Measurements from ENCODE around the gene HPGD.

Gene HPGD

DNA sequence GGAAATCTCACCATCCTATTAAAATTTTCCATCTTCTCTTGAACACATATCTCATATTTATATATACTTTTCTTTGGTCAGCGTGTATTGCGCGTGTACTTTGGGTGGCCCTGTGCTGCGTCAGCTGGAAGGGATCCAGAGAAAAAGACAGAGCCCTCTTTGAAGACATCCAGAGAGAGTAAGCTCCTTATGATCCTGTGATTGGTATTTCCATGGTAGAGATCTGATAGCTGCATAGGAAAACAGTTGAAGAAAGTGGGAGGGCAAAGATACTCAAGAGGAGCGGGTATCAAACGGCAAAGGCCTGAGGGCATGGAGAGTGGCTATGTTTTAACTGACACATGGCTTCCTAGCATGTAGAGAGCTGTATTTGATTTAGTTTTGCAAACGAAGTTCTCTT is 4.4 kb upstream of the HPGD start:
- ATAC-seq (ENCODE audit: insufficient read depth, low read depth) (no peak), DNase-seq (no peak)
- Histone ChIP-seq H3K9me3 (ENCODE audit: insufficient read depth, low read length, severe bottlenecking) (no peaks in the 10 kb centered on the region), H3K36me3 (ENCODE audit: insufficient read depth, low read length) (no peaks in the 10 kb centered on the region), H3K79me2 (ENCODE audit: insufficient read depth, low read length) (no peaks in the 10 kb centered on the region), H3K4me2 (ENCODE audit: insufficient read depth, low read length) (no peak overlapping the region), H3K9ac (ENCODE audit: low read depth, low read length) (no peak overlapping the region), H3K4me1 (ENCODE audit: insufficient read depth, low read length) (no peaks in the 10 kb centered on the region), H4K20me1 (ENCODE audit: insufficient read depth, low read length) (no peaks in the 10 kb centered on the region), H3K4me3 (ENCODE audit: low read depth in 1 of 2, low read length in 2 of 2) (no peak overlapping the region), H3K27ac (ENCODE audit: low read length) (no peak overlapping the region), H2AFZ (ENCODE audit: low read depth, low read length) (no peak overlapping the region), H3K27me3 (ENCODE audit: insufficient read depth, low read length, poor library complexity) (no peaks in the 10 kb centered on the region)
- no peak for TF ChIP-seq EZH2 (IDR thresholded peaks at IDR 0.05; ENCODE audit: borderline replicate concordance, low read depth, low read length, severe bottlenecking)
- TF ChIP-seq, protein P1, sequence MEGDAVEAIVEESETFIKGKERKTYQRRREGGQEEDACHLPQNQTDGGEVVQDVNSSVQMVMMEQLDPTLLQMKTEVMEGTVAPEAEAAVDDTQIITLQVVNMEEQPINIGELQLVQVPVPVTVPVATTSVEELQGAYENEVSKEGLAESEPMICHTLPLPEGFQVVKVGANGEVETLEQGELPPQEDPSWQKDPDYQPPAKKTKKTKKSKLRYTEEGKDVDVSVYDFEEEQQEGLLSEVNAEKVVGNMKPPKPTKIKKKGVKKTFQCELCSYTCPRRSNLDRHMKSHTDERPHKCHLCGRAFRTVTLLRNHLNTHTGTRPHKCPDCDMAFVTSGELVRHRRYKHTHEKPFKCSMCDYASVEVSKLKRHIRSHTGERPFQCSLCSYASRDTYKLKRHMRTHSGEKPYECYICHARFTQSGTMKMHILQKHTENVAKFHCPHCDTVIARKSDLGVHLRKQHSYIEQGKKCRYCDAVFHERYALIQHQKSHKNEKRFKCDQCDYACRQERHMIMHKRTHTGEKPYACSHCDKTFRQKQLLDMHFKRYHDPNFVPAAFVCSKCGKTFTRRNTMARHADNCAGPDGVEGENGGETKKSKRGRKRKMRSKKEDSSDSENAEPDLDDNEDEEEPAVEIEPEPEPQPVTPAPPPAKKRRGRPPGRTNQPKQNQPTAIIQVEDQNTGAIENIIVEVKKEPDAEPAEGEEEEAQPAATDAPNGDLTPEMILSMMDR (IDR thresholded peaks at IDR 0.05; ENCODE audit: borderline replicate concordance, extremely low read depth, low read length, poor library complexity, severe bottlenecking) = no peak

DNA sequence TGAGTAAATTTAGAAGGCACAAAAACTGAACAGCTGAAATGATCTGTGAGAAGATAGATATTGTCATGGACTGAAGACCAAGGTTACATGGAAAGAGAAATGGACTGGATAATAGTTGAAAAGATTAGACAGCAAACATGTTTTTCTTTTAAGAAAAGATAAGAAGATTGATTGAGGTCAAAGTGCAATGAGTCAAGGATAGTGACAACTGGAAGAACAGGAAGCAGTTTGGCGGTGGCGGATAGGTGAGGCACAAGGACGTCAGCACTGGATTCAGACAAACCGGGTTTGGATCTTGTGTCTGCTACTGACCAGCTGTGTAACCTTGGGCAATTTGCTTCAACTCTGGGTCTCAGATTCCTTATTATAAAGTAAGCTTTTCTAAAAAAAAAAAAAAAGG is 2.0 kb upstream of the HPGD start:
- Histone ChIP-seq H3K9me3 (ENCODE audit: insufficient read depth, low read length, severe bottlenecking) (no peaks in the 10 kb centered on the region), H4K20me1 (ENCODE audit: insufficient read depth, low read length) (no peaks in the 10 kb centered on the region), H2AFZ (ENCODE audit: low read depth, low read length) (no peak overlapping the region), H3K4me3 (ENCODE audit: low read depth in 1 of 2, low read length in 2 of 2) (no peak overlapping the region), H3K36me3 (ENCODE audit: insufficient read depth, low read length) (no peaks in the 10 kb centered on the region), H3K9ac (ENCODE audit: low read depth, low read length) (no peak overlapping the region), H3K27me3 (ENCODE audit: insufficient read depth, low read length, poor library complexity) (no peaks in the 10 kb centered on the region), H3K4me2 (ENCODE audit: insufficient read depth, low read length) (no peak overlapping the region), H3K4me1 (ENCODE audit: insufficient read depth, low read length) (no peaks in the 10 kb centered on the region), H3K27ac (ENCODE audit: low read length) (no peak overlapping the region), H3K79me2 (ENCODE audit: insufficient read depth, low read length) (no peaks in the 10 kb centered on the region)
- DNase-seq (no peak), ATAC-seq (ENCODE audit: insufficient read depth, low read depth) (no peak)
- TF ChIP-seq EZH2 (IDR thresholded peaks at IDR 0.05; ENCODE audit: borderline replicate concordance, low read depth, low read length, severe bottlenecking) = no peak
- TF ChIP-seq, protein P1 (IDR thresholded peaks at IDR 0.05; ENCODE audit: borderline replicate concordance, extremely low read depth, low read length, poor library complexity, severe bottlenecking) = no peak

- no peak for DNase-seq
- no peaks in the 10 kb centered on the region for H3K4me1 ChIP-seq (ENCODE audit: insufficient read depth, low read length)
- H2AFZ ChIP-seq (ENCODE audit: low read depth, low read length) = no peak overlapping the region
- no peak overlapping the region for H3K9ac ChIP-seq (ENCODE audit: low read depth, low read length)
- no peaks in the 10 kb centered on the region for H3K36me3 ChIP-seq (ENCODE audit: insufficient read depth, low read length)
- H4K20me1 ChIP-seq (ENCODE audit: insufficient read depth, low read length) = no peaks in the 10 kb centered on the region
- no peaks in the 10 kb centered on the region for H3K79me2 ChIP-seq (ENCODE audit: insufficient read depth, low read length)
- no peaks in the 10 kb centered on the region for H3K9me3 ChIP-seq (ENCODE audit: insufficient read depth, low read length, severe bottlenecking)
- no peaks in the 10 kb centered on the region for H3K27me3 ChIP-seq (ENCODE audit: insufficient read depth, low read length, poor library complexity)
- H3K4me3 ChIP-seq (ENCODE audit: low read depth in 1 of 2, low read length in 2 of 2) = no peak overlapping the region
- ATAC-seq (ENCODE audit: insufficient read depth, low read depth) = no peak
- H3K4me2 ChIP-seq (ENCODE audit: insufficient read depth, low read length) = no peak overlapping the region
- TF ChIP-seq, protein P1 (IDR thresholded peaks at IDR 0.05; ENCODE audit: borderline replicate concordance, extremely low read depth, low read length, poor library complexity, severe bottlenecking) = no peak
- TF ChIP-seq EZH2 (IDR thresholded peaks at IDR 0.05; ENCODE audit: borderline replicate concordance, low read depth, low read length, severe bottlenecking) = no peak
- no peak overlapping the region for H3K27ac ChIP-seq (ENCODE audit: low read length)
Observed at GRCh38 chr4:174523025-174523693, 871 bp upstream of the HPGD start.
